HepG2 (cell line): ENCODE results near the gene NOL12. TPM values are rescaled to one million over a fixed set of nuclear protein-coding genes. Genes with fewer than 3 reads are reported as not detected.

Experiments used
- HDAC1 ChIP-seq: sonication (generic); formaldehyde crosslinking; IDR thresholded peaks from 2 replicates; pipeline ENCODE4 v1.5.1; 2020; ENCODE audit warnings: mild to moderate bottlenecking, missing genetic modification reagents
- HMG20A ChIP-seq: IDR thresholded peaks from 2 replicates; pipeline ENCODE4 v1.6.1; 2016; ENCODE audit warnings: borderline replicate concordance
- KMT2A ChIP-seq: sonication (generic); formaldehyde crosslinking; IDR thresholded peaks from 2 replicates; pipeline ENCODE4 v1.4.0; 2020; ENCODE audit warnings: missing genetic modification reagents
- REXO4 ChIP-seq: sonication (generic); formaldehyde crosslinking; IDR thresholded peaks from 2 replicates; pipeline ENCODE4 v1.8.0; 2022; ENCODE audit warnings: missing genetic modification reagents, mild to moderate bottlenecking, borderline replicate concordance
- SALL1 ChIP-seq: sonication (generic); formaldehyde crosslinking; IDR thresholded peaks from 2 replicates; pipeline ENCODE4 v1.8.0; 2022; ENCODE audit warnings: mild to moderate bottlenecking, missing genetic modification reagents
- WIZ ChIP-seq: sonication (generic); formaldehyde crosslinking; IDR thresholded peaks from 2 replicates; pipeline ENCODE4 v1.5.1; 2020; ENCODE audit warnings: mild to moderate bottlenecking, missing genetic modification reagents
- ZHX2 ChIP-seq, 2 experiments: sonication (generic) in 1 of 2; formaldehyde crosslinking in 1 of 2; IDR thresholded peaks; 2 replicates each; pipeline versions ENCODE4 v1.6.1 to v1.9.0; 2014 to 2022; ENCODE audit warnings: antibody characterized with exemption in 1 of 2, borderline replicate concordance in 1 of 2, inconsistent platforms in 1 of 2, low read depth in 1 of 2, missing genetic modification reagents in 1 of 2
- ZNF430 ChIP-seq: sonication (generic); formaldehyde crosslinking; IDR thresholded peaks from 2 replicates; pipeline ENCODE4 v1.9.0; 2021; ENCODE audit warnings: mild to moderate bottlenecking, missing genetic modification reagents
- ZNF512B ChIP-seq: sonication (generic); formaldehyde crosslinking; IDR thresholded peaks from 2 replicates; pipeline ENCODE4 v1.5.1; 2020; ENCODE audit warnings: missing genetic modification reagents, mild to moderate bottlenecking, borderline replicate concordance
- ZNF543 ChIP-seq: sonication (generic); formaldehyde crosslinking; IDR thresholded peaks from 2 replicates; pipeline ENCODE4 v1.4.0; 2020; ENCODE audit warnings: mild to moderate bottlenecking, missing genetic modification reagents
- ZNF556 ChIP-seq: sonication (generic); formaldehyde crosslinking; IDR thresholded peaks from 2 replicates; pipeline ENCODE4 v1.4.0; 2020; ENCODE audit warnings: mild to moderate bottlenecking, missing genetic modification reagents, borderline replicate concordance
- ZNF570 ChIP-seq: sonication (generic); formaldehyde crosslinking; IDR thresholded peaks from 2 replicates; pipeline ENCODE4 v1.4.0; 2020; ENCODE audit warnings: mild to moderate bottlenecking, missing genetic modification reagents, borderline replicate concordance
- ZNF687 ChIP-seq: sonication (generic); formaldehyde crosslinking; IDR thresholded peaks from 2 replicates; pipeline ENCODE4 v1.5.1; 2020; ENCODE audit warnings: mild to moderate bottlenecking, missing genetic modification reagents, moderate library complexity
- ZNF879 ChIP-seq: sonication (generic); formaldehyde crosslinking; IDR thresholded peaks from 2 replicates; pipeline ENCODE4 v1.8.1; 2023; ENCODE audit warnings: missing genetic modification reagents
- ZSCAN12 ChIP-seq: sonication (generic); formaldehyde crosslinking; IDR thresholded peaks from 2 replicates; pipeline ENCODE4 v1.9.0; 2021; ENCODE audit warnings: mild to moderate bottlenecking, missing genetic modification reagents
- polyA plus RNA-seq, 8 experiments: library from polyadenylated mRNA; depleted of rRNA in 3 of 8; stranded (reverse) in 7 of 8; unstranded in 1 of 8; fragments of >200 nt; fragmentation: Illumina TruSeq in 4 of 8; extraction: Trizol in 4 of 8; gene quantifications; 2 replicates each; pipeline versions ENCODE4 v1.2.1 to v1.2.3, GENCODE V29; 2011 to 2016; ENCODE audit warnings: low read depth in 4 of 8, missing spikeins in 1 of 8, mixed read lengths in 1 of 8; ENCODE audit not compliant: insufficient read depth in 1 of 8
- total RNA-seq, 5 experiments: library from RNA; depleted of rRNA; stranded (reverse); fragments of >200 nt; fragmentation: Illumina TruSeq; extraction: Trizol; gene quantifications; 2 replicates each; pipeline ENCODE4 v1.2.3, GENCODE V29; 2016; ENCODE audit warnings: low read depth in 1 of 5

The NOL12 gene
- total and polyA plus RNA-seq, 2 of the 13 experiments (the other 11 are each of a cell fraction or from before 2014, with no cell fraction given) = 14.3 to 31.4 TPM

- no peak for TF ChIP-seq ZNF543
- TF ChIP-seq ZNF512B (CRISPR knock-in tag) = no peak
- TF ChIP-seq WIZ (CRISPR knock-in tag) = no peak
- no peak for TF ChIP-seq ZNF570
- TF ChIP-seq ZNF879 (CRISPR knock-in tag) = no peak
- no peak for TF ChIP-seq ZSCAN12
- peak; percentile 65 for TF ChIP-seq ZNF687 (CRISPR knock-in tag)
- no peak for TF ChIP-seq REXO4
- TF ChIP-seq ZHX2 (IDR thresholded peaks at IDR 0.05; ENCODE audit: low read depth) = no peak
- TF ChIP-seq ZHX2 (CRISPR knock-in tag; IDR thresholded peaks at IDR 0.05; ENCODE audit: borderline replicate concordance) = no peak
- TF ChIP-seq SALL1 = peak; percentile 38; the same call in 1 of the 2 replicates
- TF ChIP-seq KMT2A (CRISPR knock-in tag) = no peak
- no peak for TF ChIP-seq HMG20A (CRISPR knock-in tag)
- TF ChIP-seq ZNF556 (CRISPR knock-in tag) = no peak
- TF ChIP-seq ZNF430 (CRISPR knock-in tag) = 0 out of 2 replicates have a peak, but pooled peaks have one; percentile 10
- peak; percentile 52 for TF ChIP-seq HDAC1
Observed at GRCh38 chr22:37639070-37639760, 46.9 kb upstream of the NOL12 start, which contains the start of gene SH3BP1 (continued).
